ENCODE data around the gene LCE3A.

- TF ChIP-seq POLR2A (IDR thresholded peaks at IDR 0.05): no peak
- TF ChIP-seq, protein P1, sequence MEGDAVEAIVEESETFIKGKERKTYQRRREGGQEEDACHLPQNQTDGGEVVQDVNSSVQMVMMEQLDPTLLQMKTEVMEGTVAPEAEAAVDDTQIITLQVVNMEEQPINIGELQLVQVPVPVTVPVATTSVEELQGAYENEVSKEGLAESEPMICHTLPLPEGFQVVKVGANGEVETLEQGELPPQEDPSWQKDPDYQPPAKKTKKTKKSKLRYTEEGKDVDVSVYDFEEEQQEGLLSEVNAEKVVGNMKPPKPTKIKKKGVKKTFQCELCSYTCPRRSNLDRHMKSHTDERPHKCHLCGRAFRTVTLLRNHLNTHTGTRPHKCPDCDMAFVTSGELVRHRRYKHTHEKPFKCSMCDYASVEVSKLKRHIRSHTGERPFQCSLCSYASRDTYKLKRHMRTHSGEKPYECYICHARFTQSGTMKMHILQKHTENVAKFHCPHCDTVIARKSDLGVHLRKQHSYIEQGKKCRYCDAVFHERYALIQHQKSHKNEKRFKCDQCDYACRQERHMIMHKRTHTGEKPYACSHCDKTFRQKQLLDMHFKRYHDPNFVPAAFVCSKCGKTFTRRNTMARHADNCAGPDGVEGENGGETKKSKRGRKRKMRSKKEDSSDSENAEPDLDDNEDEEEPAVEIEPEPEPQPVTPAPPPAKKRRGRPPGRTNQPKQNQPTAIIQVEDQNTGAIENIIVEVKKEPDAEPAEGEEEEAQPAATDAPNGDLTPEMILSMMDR (IDR thresholded peaks at IDR 0.05): no peak
Measured at GRCh38 chr1:152667648-152668047, 44.7 kb upstream of the LCE3A start.

All from testis (tissue), 2 donors.